HEK293T (cell line): ENCODE data around the gene C1R.

ENCODE experiments used
- ELF4 ChIP-seq: fragments of 450-650 bp; IDR thresholded peaks from 2 replicates; pipeline ENCODE4 v1.6.1; 2017; ENCODE audit warnings: antibody characterized with exemption
- FOXA1 ChIP-seq: fragments of 450-650 bp; IDR thresholded peaks from 2 replicates; pipeline ENCODE4 v1.6.1; 2016; ENCODE audit warnings: mild to moderate bottlenecking

GRCh38 chr12:7130701-7131501 lies 38.7 kb upstream of the C1R start:
- TF ChIP-seq ELF4 (no peak), FOXA1 (no peak)
